ENCODE data around the gene RETN. TPM values are rescaled to one million over a fixed set of nuclear protein-coding genes. Genes with fewer than 3 reads are reported as not detected.

Gene RETN
- total RNA-seq, 1 experiment from 2014 or later = not detected

- no peaks in the 10 kb centered on the region for H3K36me3 ChIP-seq (ENCODE audit: insufficient read depth, low read length, poor library complexity, severe bottlenecking)
- H3K27me3 ChIP-seq (replicated peaks; ENCODE audit: insufficient read depth, low read depth, low read length, poor library complexity) = no peaks in the 10 kb centered on the region
- H3K9me3 ChIP-seq (ENCODE audit: low read depth, low read length, poor library complexity, severe bottlenecking) = no peaks in the 10 kb centered on the region
- BruUV-seq (replicated peaks) = no TSS peak
- POLR2A ChIA-PET (ENCODE audit: low non-redundant PET) = no interaction called here
- H3K4me1 ChIP-seq (ENCODE audit: insufficient read depth, low read length, poor library complexity, severe bottlenecking) = peaks cover 16% of the 10 kb centered on the region
- intact Hi-C loops (cut with micrococcal nuclease; ENCODE audit: unreplicated experiment) = no loop called here
- no peak within 1 kb of the TSS for H3K4me3 ChIP-seq (ENCODE audit: low read depth, low read length, poor library complexity, severe bottlenecking)
- TF ChIP-seq EZH2 (IDR thresholded peaks at IDR 0.05; ENCODE audit: borderline replicate concordance, low read depth, low read length, poor library complexity, severe bottlenecking) = no peak
- H3K27ac ChIP-seq (ENCODE audit: low read depth, low read length, poor library complexity, severe bottlenecking) = no peak within 1 kb of the TSS
- CTCF ChIA-PET = no interaction called here
- no peak for DNase-seq (ENCODE audit: low spot score)
Measured at GRCh38 chr19:7633698-7634097, 35.2 kb upstream of the RETN start, which contains the start of gene PCP2. Gene PCP2 (minus strand): TSS chr19:7633719. CDS start chr19:7633457, 262 bp downstream.

GRCh38 chr19:7635670-7636069 is 33.2 kb upstream of the RETN start:
- BruUV-seq (replicated peaks) = no TSS peak
- H3K4me1 ChIP-seq (ENCODE audit: insufficient read depth, low read length, poor library complexity, severe bottlenecking) = peaks cover 10% of the 10 kb centered on the region
- no peaks in the 10 kb centered on the region for H3K36me3 ChIP-seq (ENCODE audit: insufficient read depth, low read length, poor library complexity, severe bottlenecking)
- DNase-seq (ENCODE audit: low spot score) = no peak
- intact Hi-C loops (cut with micrococcal nuclease; ENCODE audit: unreplicated experiment) = no loop called here
- ChIA-PET POLR2A (ENCODE audit: low non-redundant PET) (no interaction called here), CTCF (no interaction called here)
- H3K27ac ChIP-seq (ENCODE audit: low read depth, low read length, poor library complexity, severe bottlenecking) = no peak overlapping the region
- TF ChIP-seq EZH2 (IDR thresholded peaks at IDR 0.05; ENCODE audit: borderline replicate concordance, low read depth, low read length, poor library complexity, severe bottlenecking) = no peak
- no peak for TF ChIP-seq CTCF (conservative IDR thresholded peaks at IDR 0.05; ENCODE audit: low read depth, low read length)
- H3K27me3 ChIP-seq (replicated peaks; ENCODE audit: insufficient read depth, low read depth, low read length, poor library complexity) = no peaks in the 10 kb centered on the region
- H3K9me3 ChIP-seq (ENCODE audit: low read depth, low read length, poor library complexity, severe bottlenecking) = no peaks in the 10 kb centered on the region
- H3K4me3 ChIP-seq (ENCODE audit: low read depth, low read length, poor library complexity, severe bottlenecking) = peak overlapping the region; percentile 79

GRCh38 chr19:7636317-7636690 is 32.5 kb upstream of the RETN start:
- TF ChIP-seq CTCF (conservative IDR thresholded peaks at IDR 0.05; ENCODE audit: low read depth, low read length) = no peak
- TF ChIP-seq EZH2 (IDR thresholded peaks at IDR 0.05; ENCODE audit: borderline replicate concordance, low read depth, low read length, poor library complexity, severe bottlenecking) = no peak
- Histone ChIP-seq H3K9me3 (ENCODE audit: low read depth, low read length, poor library complexity, severe bottlenecking) (no peaks in the 10 kb centered on the region), H3K4me3 (ENCODE audit: low read depth, low read length, poor library complexity, severe bottlenecking) (peak overlapping the region; percentile 79), H3K4me1 (ENCODE audit: insufficient read depth, low read length, poor library complexity, severe bottlenecking) (peaks cover 9% of the 10 kb centered on the region), H3K27ac (ENCODE audit: low read depth, low read length, poor library complexity, severe bottlenecking) (no peak overlapping the region), H3K27me3 (replicated peaks; ENCODE audit: insufficient read depth, low read depth, low read length, poor library complexity) (no peaks in the 10 kb centered on the region), H3K36me3 (ENCODE audit: insufficient read depth, low read length, poor library complexity, severe bottlenecking) (no peaks in the 10 kb centered on the region)
- intact Hi-C loops (cut with micrococcal nuclease; ENCODE audit: unreplicated experiment) = no loop called here
- BruUV-seq (replicated peaks) = no TSS peak
- POLR2A ChIA-PET (ENCODE audit: low non-redundant PET) = no interaction called here
- CTCF ChIA-PET = no interaction called here
- DNase-seq (ENCODE audit: low spot score) = peak; percentile 54

- no peaks in the 10 kb centered on the region for H3K27me3 ChIP-seq (replicated peaks; ENCODE audit: insufficient read depth, low read depth, low read length, poor library complexity)
- no peaks in the 10 kb centered on the region for H3K9me3 ChIP-seq (ENCODE audit: low read depth, low read length, poor library complexity, severe bottlenecking)
- no peak for TF ChIP-seq CTCF (conservative IDR thresholded peaks at IDR 0.05; ENCODE audit: low read depth, low read length)
- TF ChIP-seq EZH2 (IDR thresholded peaks at IDR 0.05; ENCODE audit: borderline replicate concordance, low read depth, low read length, poor library complexity, severe bottlenecking) = no peak
- peak within 1 kb of the TSS; percentile 67 for H3K27ac ChIP-seq (ENCODE audit: low read depth, low read length, poor library complexity, severe bottlenecking)
- no peaks in the 10 kb centered on the region for H3K36me3 ChIP-seq (ENCODE audit: insufficient read depth, low read length, poor library complexity, severe bottlenecking)
- H3K4me1 ChIP-seq (ENCODE audit: insufficient read depth, low read length, poor library complexity, severe bottlenecking) = peaks cover 9% of the 10 kb centered on the region
- intact Hi-C loops (cut with micrococcal nuclease; ENCODE audit: unreplicated experiment) = no loop called here
- H3K4me3 ChIP-seq (ENCODE audit: low read depth, low read length, poor library complexity, severe bottlenecking) = peak within 1 kb of the TSS; percentile 79
- CTCF ChIA-PET = no interaction called here
- peak; percentile 75 for DNase-seq (ENCODE audit: low spot score)
- no TSS peak for BruUV-seq (replicated peaks)
- POLR2A ChIA-PET (ENCODE audit: low non-redundant PET) = no interaction called here
Measured at GRCh38 chr19:7636691-7637373, 32.0 kb upstream of the RETN start, which contains the start of gene STXBP2. Gene STXBP2 (plus strand): TSS chr19:7637110. CDS start chr19:7637150, 40 bp downstream.

Measured in A673 (cell line).